Prostate gland (tissue), 2 donors: Measurements from ENCODE around the gene ALPK3.

Source experiments
- CTCF ChIP-seq, 4 experiments: fragments of 200-600 bp in 2 of 4; fragments of 450-650 bp in 2 of 4; sonication (generic) in 2 of 4; IDR thresholded peaks; 1 replicate in 3 of 4; 2 replicates in 1 of 4; pipeline ENCODE4 v1.5.1; 2016 to 2019; ENCODE audit warnings: antibody characterized with exemption in 4 of 4, mild to moderate bottlenecking in 2 of 4, moderate library complexity in 2 of 4
- POLR2A ChIP-seq: fragments of 450-650 bp; IDR thresholded peaks from one replicate; pipeline ENCODE4 v1.6.1; 2016; ENCODE audit warnings: antibody characterized with exemption, mild to moderate bottlenecking
- POLR2AphosphoS5 ChIP-seq: sonication (generic); formaldehyde crosslinking; IDR thresholded peaks from one replicate; pipeline ENCODE4 v1.6.1; 2017; ENCODE audit warnings: antibody characterized with exemption

- no peak for TF ChIP-seq CTCF (IDR thresholded peaks at IDR 0.05)
- TF ChIP-seq POLR2A = no peak
- TF ChIP-seq POLR2AphosphoS5 = no peak
Observed at GRCh38 chr15:84881520-84881830, 64.3 kb downstream of the ALPK3 start.
